NOMO-1 (cell line): Measurements from ENCODE around the gene GALNT7.

Experiments used
- DNase-seq, 2 experiments: peaks; one replicate each; lab custom pipeline; 2025; ENCODE audit not compliant: unreplicated experiment in 2 of 2; lab: John Stamatoyannopoulos, UW

GALNT7 gene

GRCh38 chr4:173333658-173334084, 165.1 kb downstream of the GALNT7 start:
- DNase-seq, result peak in 1 of 2 experiments; percentile 28

- DNase-seq, result peak; percentile 99 to 100
Observed at GRCh38 chr4:173334085-173334890, 165.7 kb downstream of the GALNT7 start, which contains the start of gene HMGB2. HMGB2 (minus strand) TSS chr4:173334358; CDS start chr4:173333649, 709 bp downstream.

DNA sequence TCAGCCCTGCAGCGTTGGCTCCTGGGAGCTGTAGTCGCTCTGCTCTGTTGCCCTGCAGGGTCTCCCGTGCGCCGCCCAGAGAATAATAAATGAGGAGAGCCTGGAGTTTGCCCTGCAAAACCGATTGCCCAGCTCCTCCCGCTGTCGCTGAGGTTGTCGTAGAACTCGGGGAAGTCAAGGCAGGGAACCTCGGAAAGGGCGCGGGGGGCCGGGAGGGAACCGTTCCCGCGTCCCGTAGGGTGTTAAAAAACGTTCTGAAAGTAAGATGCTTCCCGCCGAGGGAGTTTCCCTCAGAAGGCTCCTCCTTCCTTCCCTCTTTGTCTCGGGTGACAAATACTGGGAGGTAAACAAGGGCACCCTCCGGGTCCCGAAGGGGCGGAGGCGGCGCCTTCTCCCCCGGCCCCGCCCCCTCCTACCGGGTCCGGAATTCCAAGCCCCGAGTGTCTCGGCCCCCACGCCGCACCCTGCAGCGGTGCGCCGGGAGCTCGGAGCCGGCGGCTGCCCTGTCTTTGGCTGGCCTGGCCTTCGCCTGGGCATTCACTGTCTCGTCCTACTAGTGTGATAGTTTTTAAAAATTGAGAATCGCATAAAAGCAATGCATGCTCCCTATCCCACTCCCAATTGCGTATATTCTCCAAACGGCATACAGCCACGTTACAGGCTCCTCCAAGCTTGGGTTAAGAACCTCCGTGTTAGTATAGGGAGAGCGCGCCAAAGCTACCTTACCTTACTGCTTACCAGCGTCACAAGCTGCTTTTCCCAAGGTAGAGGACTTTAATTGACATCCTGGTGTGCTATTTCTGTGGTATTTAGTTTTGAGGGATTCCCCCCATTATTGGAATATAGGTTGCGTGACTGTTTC, 166.5 kb downstream of the GALNT7 start:
- peak; percentile 60 to 69 for DNase-seq

- no peak for DNase-seq
Observed at GRCh38 chr4:173337463-173337862, 168.9 kb downstream of the GALNT7 start.

DNA sequence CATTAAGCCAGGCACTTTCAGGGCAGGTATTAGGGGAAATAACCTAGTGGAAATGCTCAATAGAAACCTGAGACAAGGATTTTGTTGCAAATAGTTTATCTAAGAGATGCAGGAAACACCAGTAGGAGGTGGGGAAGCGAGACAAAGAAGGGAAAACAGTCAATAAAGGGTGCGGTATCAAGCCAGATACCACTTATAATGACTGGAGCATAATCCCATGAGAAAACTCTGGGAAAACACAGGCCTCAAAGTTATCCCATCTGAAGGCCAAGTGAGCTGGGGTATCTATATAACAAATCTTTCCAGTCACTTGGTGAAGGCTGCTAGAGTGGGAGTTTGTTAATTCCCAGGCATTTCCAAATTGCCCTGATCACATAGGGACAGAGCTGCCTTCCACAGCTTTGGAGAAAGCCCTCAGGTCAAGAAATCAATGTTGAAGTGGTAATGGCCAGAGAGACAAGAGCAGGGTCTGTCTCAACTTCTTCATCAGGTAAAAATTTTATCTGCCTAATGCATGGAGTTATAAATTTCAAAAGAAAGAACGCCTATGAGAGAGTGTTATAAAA, 175.3 kb downstream of the GALNT7 start:
- no peak for DNase-seq

- peak in 1 of 2 experiments; percentile 18 for DNase-seq
Observed at GRCh38 chr4:173345648-173346047, 177.0 kb downstream of the GALNT7 start.

DNA sequence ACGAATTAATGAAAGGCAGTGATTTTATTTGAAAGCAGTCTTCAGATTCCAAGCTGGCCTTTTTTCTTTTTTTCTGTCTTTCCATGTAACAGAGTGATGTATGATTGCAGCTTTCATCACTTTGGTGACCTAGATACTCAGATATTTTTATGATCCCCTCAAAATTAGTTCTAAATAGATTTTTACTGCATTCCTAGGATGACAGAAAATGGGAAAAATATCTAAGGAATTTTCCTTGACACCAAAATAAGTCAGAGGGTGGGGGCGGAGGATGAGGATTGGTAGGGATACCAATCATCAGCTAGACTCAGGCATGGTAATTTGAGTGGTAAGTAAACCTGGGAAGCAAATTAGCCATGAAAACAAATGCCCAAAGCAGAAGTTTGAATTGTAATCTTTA, 177.5 kb downstream of the GALNT7 start:
- no peak for DNase-seq

DNA sequence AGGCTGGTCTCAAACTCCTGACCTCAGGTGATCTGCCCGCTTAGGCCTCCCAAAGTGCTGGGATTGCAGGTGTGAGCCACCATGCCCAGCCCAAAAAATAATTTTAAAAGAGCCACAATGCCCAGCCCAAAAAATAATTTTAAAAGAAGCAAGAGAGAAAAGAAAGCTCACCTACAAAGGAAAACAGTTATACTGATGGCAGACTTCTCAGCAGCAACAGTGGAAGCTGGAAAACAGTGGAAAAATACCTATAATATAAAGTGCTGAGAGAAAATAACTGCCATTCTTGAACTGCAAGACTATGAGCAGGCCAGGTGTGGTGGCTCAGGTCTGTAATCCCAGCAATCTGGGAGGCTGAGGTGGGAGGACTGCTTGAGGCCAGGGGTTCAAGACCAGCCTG, 178.9 kb downstream of the GALNT7 start:
- no peak for DNase-seq

DNA sequence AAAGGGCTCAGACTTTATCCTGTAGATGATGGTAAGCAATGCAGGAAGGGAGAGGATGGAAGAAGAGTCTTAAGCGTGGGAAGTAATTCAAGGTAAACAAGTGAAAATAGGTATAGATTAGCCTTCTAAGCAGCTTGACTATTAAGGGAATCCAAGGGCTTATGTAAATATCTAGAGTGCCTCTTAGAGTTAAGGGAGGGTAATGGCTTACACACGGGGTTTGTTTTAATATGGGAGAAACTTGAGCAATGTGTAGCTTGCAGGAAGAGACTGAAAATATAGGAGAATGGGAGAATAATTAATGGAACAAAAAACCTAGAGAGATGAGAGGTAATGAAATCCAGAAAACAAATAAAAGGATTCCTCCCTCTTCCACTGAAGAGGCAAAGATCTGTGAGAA, 189.3 kb downstream of the GALNT7 start:
- DNase-seq, result no peak

DNA sequence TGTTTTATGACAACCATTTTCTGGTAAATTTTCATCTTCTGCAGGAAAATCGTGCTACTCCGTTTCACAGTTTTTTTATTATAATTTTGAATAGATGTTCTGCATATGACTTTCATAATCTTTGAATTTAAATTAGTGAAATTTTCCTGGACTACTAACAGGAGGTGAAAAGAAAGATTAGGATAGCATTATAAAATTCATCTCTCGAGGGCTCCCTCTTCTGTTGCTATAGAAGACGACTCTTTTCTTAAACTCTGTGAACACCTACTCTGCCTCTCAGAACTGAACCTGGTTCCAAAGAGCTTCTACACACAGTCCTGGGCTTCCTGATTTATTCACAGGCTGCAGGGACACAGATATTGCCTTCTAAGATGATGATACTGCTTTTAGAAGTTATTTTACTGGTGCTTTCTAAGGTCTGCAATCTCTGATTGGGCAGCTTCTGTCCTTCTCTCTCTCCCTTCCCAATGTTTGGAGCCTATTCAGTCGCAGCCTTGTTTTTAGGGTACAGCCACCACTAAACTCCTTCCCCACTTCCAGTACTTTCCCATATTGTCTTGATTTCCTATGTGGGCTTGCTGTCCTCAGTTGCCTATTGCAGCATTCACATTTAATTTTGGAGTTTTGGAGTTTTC, 192.1 kb downstream of the GALNT7 start:
- peak in 1 of 2 experiments; percentile 8 for DNase-seq

GRCh38 chr4:173362666-173363065, 194.1 kb downstream of the GALNT7 start:
- DNase-seq, result no peak

DNA sequence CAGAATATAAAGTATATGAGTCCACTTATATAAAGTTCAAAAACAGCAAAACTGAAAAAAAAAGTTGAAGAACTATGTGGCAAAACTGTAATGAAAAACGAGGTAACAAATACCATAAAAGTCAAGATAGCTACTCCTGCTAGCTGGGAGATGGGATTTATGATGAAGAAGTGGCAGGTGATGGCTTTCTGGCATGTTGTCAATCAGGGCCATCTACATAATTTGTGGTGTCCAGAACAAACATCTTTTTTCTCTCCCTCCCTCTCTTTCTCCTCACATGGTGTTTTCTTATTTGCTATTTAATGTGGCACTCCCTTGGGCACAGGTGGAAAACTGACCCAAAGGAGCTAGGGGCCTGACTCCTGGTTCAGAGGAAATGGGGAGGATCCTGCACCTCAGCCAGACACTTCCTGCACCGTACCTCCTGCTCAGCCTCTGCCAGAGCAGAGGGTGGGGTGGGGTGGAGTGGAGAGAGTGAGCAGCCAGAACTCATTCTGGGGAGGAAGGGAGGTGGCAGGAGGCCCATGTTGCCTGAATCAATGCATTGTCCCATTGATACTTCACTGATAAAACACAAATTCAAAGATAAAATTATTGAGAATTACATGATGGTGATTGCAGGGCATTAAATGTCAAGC, 196.9 kb downstream of the GALNT7 start:
- no peak for DNase-seq

DNA sequence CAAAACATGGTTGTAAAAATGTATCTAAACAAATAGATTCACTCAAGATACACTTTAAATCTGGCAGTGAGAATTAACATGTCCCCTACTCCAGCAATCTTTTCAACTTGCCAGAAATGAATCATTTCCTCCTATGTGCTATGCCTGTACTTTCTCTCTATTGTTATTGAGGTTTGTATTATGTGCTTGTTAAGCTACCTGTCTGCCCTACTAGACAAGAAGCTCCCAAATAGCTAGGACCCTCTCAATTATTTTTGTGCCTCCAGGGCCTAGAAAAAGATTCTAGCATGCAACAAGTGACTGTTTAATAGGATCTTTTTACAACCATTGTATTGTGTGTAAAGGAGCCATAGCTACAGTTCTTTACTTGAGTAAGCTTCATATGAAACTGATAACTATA, 198.7 kb downstream of the GALNT7 start:
- DNase-seq, result peak in 1 of 2 experiments; percentile 11

DNA sequence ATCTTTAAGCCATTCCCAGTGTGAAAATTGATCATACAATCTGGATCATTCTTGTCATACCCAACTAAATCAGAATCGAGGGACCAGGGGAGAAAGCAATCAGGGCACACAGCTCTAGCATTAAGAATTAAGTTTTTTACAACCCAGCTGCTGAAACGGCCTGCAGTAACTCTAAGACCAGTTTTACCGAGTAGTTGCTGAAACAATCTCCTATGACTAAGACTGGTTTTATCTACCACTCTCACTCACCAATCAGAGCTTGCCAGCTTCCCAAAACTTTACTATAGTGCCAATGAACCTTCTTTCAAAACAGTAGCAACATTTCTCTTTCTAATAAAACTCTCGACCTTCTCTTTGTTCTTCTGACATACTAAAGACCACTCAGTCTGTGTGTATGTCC, 199.3 kb downstream of the GALNT7 start:
- DNase-seq, result peak in 1 of 2 experiments; percentile 32

GRCh38 chr4:173370130-173370476, 201.5 kb downstream of the GALNT7 start:
- peak; percentile 49 to 57 for DNase-seq

DNA sequence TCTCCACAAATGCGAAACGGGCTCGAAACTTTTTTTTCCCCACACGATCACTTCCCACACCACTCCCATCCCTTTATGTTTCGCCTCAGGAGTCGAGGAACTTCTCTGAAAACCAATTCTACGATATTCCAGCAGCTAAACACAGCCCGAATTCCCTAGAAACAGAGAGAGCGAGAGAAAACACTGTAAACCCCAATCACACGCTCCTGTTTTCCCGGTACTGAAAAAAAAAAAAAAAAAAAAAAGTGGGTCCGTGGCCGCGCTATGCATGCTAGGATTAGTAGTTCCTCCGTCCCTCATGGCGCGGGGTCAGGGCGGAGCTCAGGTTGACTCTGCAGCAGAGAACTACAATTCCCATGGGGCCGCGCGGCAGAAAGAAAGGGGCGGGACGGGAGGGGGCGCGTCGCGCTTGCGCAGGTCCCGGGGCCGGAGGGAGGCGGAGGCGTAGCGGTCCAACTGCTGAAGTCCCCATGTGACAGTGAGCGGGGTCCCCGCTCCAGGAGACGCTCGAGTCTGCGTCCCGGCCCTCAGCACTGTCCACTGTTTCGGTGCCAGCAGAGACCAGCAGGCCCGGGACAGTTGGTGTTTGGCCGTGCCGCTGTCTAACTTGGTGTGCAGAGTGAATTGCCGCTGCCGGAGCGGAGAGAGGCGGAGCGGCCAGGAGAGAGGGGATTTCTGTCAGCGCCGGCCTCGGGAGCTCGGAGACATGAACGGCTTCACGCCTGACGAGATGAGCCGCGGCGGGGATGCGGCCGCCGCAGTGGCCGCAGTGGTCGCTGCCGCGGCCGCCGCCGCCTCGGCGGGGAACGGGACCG, 202.1 kb downstream of the GALNT7 start, which contains the start of gene SAP30:
TSS of gene SAP30 (plus strand) at position 478 of the 815 bp plus-strand sequence. CDS start at position 707, 229 bp downstream.
- peak; percentile 95 to 97 for DNase-seq

DNA sequence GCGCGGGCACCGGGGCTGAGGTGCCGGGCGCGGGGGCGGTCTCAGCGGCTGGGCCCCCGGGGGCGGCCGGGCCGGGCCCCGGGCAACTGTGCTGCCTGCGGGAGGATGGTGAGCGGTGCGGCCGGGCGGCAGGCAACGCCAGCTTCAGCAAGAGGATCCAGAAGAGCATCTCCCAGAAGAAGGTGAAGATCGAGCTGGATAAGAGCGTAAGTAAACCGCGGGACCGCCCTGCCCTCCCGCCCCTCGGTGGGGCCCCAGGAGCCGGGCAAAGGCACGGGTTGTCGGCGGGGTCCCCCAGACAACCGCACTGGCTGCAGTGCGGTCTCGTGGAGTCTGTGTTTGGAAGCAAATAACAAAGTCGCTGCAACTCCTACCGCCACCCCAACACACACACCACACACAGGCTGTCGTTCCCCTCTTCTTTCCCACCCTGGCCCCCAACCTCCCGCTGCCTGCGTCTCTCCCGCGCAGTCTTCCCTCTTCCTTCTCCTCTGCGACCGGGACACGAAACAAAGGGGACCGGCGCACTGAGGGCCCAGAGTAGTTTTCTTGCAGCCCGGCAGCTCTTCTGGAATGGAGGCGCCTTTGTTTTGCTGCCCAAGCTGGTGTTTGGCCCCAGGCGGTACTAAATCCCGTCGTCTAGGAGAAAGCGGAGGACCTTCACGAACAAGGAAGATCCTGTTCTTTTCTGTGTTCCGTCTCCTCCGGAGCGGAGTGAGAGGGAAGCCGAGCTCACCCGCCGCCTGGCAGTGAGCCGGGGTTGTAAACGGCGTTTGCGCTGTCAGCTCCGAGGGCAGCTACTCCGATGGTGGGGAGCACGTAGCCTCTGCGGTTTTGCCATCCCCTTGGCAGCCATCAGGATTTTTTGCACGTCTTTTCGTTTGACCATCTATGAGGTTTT, 202.9 kb downstream of the GALNT7 start:
- peak; percentile 40 to 43 for DNase-seq
